Calu3 (cell line): ENCODE measurements around the gene SMIM43. TPM values are rescaled to one million over a fixed set of nuclear protein-coding genes. Genes with fewer than 3 reads are reported as not detected.

ENCODE experiments used
- BruUV-seq: library from RNA; stranded (reverse); fragments of 400-500 nt; replicated peaks from 2 replicates; lab custom pipeline; 2021; lab: Mats Ljungman, UMichigan
- CTCF ChIA-PET: fragments of 300-600 bp; sonication (Branson Sonifier 250); formaldehyde crosslinking; loops from one replicate; lab custom pipeline; 2022; ENCODE audit warnings: antibody characterized with exemption; lab: Charles Lee
- DNase-seq: peaks from one replicate; pipeline ENCODE4 v3.0.0; 2022
- H3K27ac Mint-ChIP-seq: one replicate; pipeline ENCODE4 v1.8.0; 2022; ENCODE audit warnings: mixed read lengths; ENCODE audit not compliant: unreplicated experiment
- H3K27me3 Mint-ChIP-seq: one replicate; pipeline ENCODE4 v1.8.0; 2022; ENCODE audit warnings: mixed read lengths; ENCODE audit not compliant: unreplicated experiment
- H3K36me3 Mint-ChIP-seq: one replicate; pipeline ENCODE4 v1.8.0; 2022; ENCODE audit warnings: mild to moderate bottlenecking, moderate library complexity, mixed read lengths; ENCODE audit not compliant: insufficient read depth, unreplicated experiment
- H3K4me1 Mint-ChIP-seq: one replicate; pipeline ENCODE4 v1.8.0; 2022; ENCODE audit warnings: mild to moderate bottlenecking, low read depth, mixed read lengths; ENCODE audit not compliant: unreplicated experiment
- H3K4me3 Mint-ChIP-seq: one replicate; pipeline ENCODE4 v1.8.0; 2022; ENCODE audit warnings: mild to moderate bottlenecking, low read depth, moderate library complexity, mixed read lengths; ENCODE audit not compliant: unreplicated experiment
- H3K9me3 Mint-ChIP-seq: one replicate; pipeline ENCODE4 v1.8.0; 2022; ENCODE audit warnings: low read depth, mixed read lengths; ENCODE audit not compliant: unreplicated experiment
- intact Hi-C: fragments of 100-400 bp; cut with micrococcal nuclease; formaldehyde crosslinking; loops from one replicate; pipeline ENCODE4 v1.10.0; 2022; ENCODE audit not compliant: unreplicated experiment
- total RNA-seq: library from RNA; stranded (reverse); gene quantifications from 2 replicates; pipeline ENCODE4 v1.2.3, GENCODE V29; 2022
- TF ChIP-seq, protein P1 (sequence below): fragments of 200-600 bp; IDR thresholded peaks from one replicate; pipeline ENCODE4 v1.8.0; 2022; ENCODE audit warnings: antibody characterized with exemption; ENCODE audit not compliant: unreplicated experiment

Gene SMIM43
- total RNA-seq, 1 experiment from 2014 or later: not detected

DNA sequence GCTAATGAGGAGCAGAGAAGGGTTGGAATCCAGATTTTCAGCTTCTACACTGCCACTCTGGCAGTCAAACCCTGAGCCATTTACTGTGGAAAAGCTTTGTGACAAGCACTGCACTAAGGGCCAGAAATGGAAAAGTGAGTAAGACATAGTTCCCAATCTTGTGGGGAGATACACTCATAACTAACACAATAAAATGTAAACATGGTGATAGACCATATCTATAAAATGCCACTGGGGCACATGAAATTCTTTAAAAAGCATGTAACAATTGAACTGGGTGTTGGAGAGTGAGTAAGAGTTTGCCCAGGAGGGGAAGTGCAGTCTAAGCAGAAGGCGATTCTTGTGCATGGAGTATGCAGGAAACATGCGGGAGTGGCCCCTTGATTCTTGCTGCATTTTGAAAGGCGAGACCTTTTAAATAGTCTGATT is 36.2 kb downstream of the SMIM43 start:
- Mint-ChIP-seq H3K9me3 (no peaks in the 10 kb centered on the region), H3K27me3 (no peaks in the 10 kb centered on the region), H3K4me3 (no peak overlapping the region), H3K4me1 (peaks cover 8% of the 10 kb centered on the region), H3K36me3 (no peaks in the 10 kb centered on the region), H3K27ac (no peak overlapping the region)
- intact Hi-C loops: loop anchor here (5.0 kb wide), 1 partner anchor 72 kb away; no protein-coding TSS in a partner anchor
- BruUV-seq: no TSS peak
- CTCF ChIA-PET: no interaction called here
- DNase-seq: no peak
- TF ChIP-seq, protein P1, sequence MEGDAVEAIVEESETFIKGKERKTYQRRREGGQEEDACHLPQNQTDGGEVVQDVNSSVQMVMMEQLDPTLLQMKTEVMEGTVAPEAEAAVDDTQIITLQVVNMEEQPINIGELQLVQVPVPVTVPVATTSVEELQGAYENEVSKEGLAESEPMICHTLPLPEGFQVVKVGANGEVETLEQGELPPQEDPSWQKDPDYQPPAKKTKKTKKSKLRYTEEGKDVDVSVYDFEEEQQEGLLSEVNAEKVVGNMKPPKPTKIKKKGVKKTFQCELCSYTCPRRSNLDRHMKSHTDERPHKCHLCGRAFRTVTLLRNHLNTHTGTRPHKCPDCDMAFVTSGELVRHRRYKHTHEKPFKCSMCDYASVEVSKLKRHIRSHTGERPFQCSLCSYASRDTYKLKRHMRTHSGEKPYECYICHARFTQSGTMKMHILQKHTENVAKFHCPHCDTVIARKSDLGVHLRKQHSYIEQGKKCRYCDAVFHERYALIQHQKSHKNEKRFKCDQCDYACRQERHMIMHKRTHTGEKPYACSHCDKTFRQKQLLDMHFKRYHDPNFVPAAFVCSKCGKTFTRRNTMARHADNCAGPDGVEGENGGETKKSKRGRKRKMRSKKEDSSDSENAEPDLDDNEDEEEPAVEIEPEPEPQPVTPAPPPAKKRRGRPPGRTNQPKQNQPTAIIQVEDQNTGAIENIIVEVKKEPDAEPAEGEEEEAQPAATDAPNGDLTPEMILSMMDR: no peak

GRCh38 chr4:121728066-121728465 is 36.9 kb downstream of the SMIM43 start:
- no peak overlapping the region for H3K27ac Mint-ChIP-seq
- TF ChIP-seq, protein P1: no peak
- intact Hi-C loops: loop anchor here (5.0 kb wide), 1 partner anchor 71 kb away; no protein-coding TSS in a partner anchor
- no peak overlapping the region for H3K4me3 Mint-ChIP-seq
- H3K36me3 Mint-ChIP-seq: no peaks in the 10 kb centered on the region
- no peaks in the 10 kb centered on the region for H3K9me3 Mint-ChIP-seq
- no TSS peak for BruUV-seq
- CTCF ChIA-PET: no interaction called here
- no peaks in the 10 kb centered on the region for H3K27me3 Mint-ChIP-seq
- H3K4me1 Mint-ChIP-seq: peaks cover 8% of the 10 kb centered on the region
- DNase-seq: no peak

DNA sequence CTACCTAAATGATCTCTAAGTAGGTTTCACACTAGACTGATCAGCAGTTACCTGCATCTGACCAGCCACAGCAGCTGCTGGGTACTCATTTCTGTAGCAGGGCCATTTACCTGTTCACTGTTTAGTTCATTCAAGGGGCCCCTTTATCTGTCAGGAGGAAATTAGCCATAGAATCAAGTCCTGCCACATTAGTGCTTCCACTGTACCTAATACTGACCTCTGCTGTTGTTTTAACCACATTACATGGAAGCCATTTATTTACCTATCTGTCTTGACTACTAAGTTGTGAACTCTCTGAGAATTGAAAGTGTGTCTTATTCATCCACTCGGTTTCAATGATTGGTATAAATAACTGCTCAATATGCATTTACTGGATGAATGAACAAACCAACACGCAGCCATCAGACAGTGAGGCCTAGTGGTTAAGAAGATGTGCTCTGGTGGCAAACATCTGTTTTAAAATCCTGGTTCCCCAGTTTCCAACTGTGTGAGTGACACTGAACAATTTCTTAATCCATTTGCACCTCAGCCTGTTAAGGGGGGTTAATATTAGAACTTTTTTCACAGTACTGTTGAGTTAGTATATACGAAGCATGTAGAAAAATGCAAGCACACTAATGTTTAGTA is 38.2 kb downstream of the SMIM43 start:
- intact Hi-C loops: loop anchor here (2.0 to 5.0 kb wide), 2 partner anchors 28 to 69 kb away; no protein-coding TSS in a partner anchor
- no peak overlapping the region for H3K27ac Mint-ChIP-seq
- H3K36me3 Mint-ChIP-seq: no peaks in the 10 kb centered on the region
- no peak overlapping the region for H3K4me3 Mint-ChIP-seq
- DNase-seq: peak; percentile 13
- BruUV-seq: no TSS peak
- H3K9me3 Mint-ChIP-seq: no peaks in the 10 kb centered on the region
- TF ChIP-seq, protein P1: peak; percentile 21
- H3K27me3 Mint-ChIP-seq: no peaks in the 10 kb centered on the region
- CTCF ChIA-PET: no interaction called here
- H3K4me1 Mint-ChIP-seq: peaks cover 8% of the 10 kb centered on the region

DNA sequence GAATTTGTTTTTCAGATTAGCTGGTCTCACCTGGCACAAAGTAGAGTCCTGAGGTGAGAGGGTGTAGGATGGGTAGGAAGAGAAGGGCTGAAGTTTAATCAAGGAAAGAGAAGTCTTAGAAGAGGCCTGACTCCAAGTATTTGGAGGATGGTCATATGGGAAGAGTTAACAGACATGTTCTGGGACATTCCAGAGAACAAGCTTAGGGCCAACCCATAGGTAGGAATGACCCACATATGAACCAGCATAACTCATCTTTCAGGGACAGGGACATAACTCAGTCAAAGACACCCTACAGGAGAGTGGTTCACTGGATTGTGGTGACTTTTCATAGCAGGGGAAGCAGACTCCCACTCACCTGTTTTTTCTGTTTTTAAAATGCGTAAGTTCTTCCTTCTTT is 40.3 kb downstream of the SMIM43 start:
- H3K4me3 Mint-ChIP-seq: no peak overlapping the region
- CTCF ChIA-PET: no interaction called here
- DNase-seq: no peak
- no peaks in the 10 kb centered on the region for H3K36me3 Mint-ChIP-seq
- TF ChIP-seq, protein P1: no peak
- H3K27me3 Mint-ChIP-seq: no peaks in the 10 kb centered on the region
- H3K4me1 Mint-ChIP-seq: peaks cover 8% of the 10 kb centered on the region
- intact Hi-C loops: loop anchor here (5.0 kb wide), 1 partner anchor 67 kb away; no protein-coding TSS in a partner anchor
- H3K27ac Mint-ChIP-seq: no peak overlapping the region
- no TSS peak for BruUV-seq
- H3K9me3 Mint-ChIP-seq: no peaks in the 10 kb centered on the region
